ENCODE measurements around the gene PPP2R3A.
"Not testable (repeated sequence)": the region's sequence is repeated elsewhere in the genome, so short reads cannot be mapped to it uniquely, and the experiment has no call there.

Gene PPP2R3A, protein sequence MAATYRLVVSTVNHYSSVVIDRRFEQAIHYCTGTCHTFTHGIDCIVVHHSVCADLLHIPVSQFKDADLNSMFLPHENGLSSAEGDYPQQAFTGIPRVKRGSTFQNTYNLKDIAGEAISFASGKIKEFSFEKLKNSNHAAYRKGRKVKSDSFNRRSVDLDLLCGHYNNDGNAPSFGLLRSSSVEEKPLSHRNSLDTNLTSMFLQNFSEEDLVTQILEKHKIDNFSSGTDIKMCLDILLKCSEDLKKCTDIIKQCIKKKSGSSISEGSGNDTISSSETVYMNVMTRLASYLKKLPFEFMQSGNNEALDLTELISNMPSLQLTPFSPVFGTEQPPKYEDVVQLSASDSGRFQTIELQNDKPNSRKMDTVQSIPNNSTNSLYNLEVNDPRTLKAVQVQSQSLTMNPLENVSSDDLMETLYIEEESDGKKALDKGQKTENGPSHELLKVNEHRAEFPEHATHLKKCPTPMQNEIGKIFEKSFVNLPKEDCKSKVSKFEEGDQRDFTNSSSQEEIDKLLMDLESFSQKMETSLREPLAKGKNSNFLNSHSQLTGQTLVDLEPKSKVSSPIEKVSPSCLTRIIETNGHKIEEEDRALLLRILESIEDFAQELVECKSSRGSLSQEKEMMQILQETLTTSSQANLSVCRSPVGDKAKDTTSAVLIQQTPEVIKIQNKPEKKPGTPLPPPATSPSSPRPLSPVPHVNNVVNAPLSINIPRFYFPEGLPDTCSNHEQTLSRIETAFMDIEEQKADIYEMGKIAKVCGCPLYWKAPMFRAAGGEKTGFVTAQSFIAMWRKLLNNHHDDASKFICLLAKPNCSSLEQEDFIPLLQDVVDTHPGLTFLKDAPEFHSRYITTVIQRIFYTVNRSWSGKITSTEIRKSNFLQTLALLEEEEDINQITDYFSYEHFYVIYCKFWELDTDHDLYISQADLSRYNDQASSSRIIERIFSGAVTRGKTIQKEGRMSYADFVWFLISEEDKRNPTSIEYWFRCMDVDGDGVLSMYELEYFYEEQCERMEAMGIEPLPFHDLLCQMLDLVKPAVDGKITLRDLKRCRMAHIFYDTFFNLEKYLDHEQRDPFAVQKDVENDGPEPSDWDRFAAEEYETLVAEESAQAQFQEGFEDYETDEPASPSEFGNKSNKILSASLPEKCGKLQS (N-terminal part only)

DNA sequence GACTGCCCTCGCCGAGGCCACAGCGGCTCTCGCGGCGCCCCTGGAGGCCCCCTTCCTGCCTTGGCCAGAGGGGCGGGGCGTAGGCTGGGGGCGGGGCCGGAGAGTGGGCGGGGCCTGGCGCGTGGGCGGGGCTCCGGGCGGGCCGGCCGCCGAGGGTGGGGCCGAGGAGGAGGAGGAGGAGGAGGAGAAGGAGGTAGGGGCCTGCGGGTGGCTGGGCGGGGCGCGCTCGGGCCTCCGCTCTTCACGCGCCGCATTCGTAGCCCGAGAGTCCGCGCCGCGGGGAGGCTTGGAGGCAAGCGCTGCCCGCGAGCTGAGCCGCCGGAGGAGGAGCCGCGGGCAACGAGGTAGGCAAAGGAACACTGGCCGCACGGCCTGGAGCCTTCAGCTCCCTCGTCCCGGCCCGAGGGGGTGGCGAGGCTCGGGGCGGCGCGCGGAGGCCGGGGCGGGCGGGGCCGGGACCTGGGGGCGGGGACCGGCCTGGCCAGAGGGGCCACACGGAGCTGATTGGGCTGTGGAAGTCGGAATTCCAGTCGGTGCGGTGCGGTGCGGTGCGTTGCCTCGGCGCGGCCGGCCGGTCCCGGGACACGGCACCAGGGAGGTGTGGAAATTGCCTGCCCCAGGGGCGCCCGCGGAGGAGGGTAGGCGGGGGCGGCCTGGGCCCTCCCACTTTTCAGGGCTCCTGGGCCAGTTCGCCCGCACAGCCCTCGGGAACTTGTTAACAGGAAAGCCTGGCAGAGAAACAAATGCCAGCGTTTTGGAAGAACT, at the start of gene PPP2R3A:
Gene PPP2R3A (plus strand): TSS at position 223 of the 765 bp plus-strand sequence. CDS start 35,771 bp downstream, outside the sequence.
- peak; percentile 89 for DNase-seq (ENCODE audit: low read depth)

DNA sequence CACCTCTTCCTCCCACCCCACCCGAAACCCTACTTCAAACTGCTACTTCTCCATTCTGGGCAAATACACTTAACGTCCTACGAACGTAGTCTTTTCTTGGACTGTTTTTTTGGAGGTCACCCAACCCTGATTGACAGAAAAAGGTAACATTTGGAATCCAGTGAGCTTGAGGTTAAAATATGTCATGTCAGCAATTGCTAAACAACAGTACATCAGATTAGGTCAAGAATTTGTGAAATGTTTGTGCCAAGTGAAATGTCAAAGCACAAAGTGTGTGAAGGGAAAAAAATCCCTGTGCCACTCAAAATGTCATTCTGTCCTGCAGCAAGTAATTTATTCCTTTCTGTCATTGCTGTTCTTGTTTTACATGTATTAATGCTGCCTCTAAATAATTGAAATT, 49.2 kb upstream of the PPP2R3A start:
- no peak for DNase-seq (ENCODE audit: low read depth)

DNA sequence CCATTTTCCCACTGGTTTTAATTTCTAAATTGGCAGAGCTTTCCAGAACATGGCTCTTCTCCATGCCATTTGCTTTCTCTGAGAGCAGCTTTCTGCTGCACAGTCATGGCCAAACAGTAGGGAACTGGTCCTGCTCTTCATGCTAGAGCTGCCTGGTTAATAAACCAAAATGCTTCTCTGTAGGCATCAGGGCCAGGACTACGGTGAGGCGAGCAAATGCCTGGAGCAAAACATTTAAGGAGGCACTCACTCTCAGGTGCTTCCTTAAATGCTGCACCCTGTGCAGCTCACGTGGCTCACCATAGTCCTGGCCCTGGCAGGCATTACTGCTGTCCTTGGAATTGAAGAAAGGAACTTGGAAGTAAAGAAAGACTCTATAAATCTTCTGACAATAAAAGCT, 48.5 kb upstream of the PPP2R3A start:
- DNase-seq (ENCODE audit: low read depth): no peak

DNA sequence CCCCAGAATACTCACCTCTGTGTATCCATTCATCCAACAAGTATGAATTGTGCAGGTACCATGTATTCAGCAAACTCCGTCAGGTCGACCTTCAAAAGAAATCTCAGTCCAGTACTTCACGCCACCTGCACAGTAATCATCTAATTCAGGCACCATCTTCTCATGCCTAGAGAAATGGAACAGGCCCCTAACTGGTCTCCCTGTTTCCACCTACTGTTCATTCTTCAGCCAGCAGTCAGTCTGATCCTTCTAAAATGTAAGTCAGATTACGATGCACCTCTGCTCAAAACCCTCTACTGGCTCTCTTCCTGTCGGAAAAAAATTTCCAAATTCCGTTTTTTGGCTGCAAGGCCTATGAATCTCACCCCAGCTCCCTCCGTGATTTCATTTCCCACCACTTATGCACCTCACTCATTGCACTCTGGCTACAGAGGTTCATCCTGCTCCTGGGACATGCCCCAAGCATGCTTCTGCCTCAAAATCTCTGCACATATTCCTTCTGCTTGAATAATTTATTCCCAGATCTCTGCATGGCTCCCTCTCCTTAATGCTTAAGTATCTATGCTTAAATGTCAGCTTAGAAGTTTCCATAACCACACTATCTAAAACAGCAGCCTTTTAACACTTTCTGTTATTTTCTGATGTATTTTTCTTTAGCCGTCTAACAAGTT, 47.5 kb upstream of the PPP2R3A start:
- DNase-seq (ENCODE audit: low read depth): no peak

DNA sequence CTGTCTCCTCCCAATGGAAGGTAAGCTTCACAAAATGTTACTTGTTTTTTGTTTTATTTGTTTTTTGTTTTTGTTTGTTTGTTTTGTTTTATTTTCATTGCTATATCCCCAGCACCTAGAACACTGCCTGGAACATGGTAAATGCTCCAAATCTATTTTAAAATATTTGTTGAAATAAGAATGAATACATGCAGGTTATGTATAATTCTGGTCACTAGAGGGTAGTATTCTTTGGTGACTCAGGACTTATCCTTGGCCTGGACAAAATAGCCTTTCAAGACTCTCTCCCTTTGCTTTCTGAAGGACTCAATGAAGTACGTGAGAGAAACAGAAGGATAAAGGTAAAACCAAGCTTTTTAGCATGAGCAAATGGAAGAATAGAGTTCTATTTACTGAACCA, 46.9 kb upstream of the PPP2R3A start:
- DNase-seq (ENCODE audit: low read depth): peak; percentile 61

DNA sequence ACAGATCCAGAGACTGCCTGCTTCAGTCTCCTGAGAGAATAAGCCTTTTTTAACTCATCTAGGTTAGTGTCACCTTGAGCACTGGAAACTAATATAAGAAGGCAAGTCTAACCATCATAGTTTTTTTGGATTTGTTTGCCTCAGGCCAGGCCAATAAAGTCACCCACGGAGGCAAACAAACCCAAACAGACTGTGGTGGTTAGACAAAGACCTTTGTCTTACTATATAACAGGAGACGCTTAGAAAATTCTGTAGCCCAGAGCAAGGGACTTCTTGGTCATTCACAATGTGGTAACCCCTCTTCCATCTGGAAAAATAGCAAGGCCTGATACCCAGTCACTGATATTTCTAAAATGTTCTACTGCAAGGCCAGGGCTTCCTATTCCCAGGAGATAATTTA, 45.3 kb upstream of the PPP2R3A start:
- DNase-seq (ENCODE audit: low read depth): no peak

DNA sequence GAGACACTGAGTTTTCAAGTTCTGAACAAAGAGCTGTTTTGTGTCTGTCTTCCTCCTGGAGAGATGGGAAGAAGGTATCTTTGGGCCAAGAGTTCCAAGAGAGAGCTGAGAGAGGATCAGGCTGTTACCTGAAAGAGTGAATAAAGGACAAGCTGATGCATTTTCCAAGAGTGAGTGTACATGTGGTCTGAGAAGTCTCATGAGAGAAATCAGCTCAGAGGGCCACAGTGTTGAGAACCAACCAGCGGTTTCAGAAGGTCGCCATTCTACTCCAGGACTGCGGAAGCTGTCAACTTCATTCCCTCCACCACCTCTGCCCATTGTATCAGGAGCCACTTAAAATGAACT, 42.7 kb upstream of the PPP2R3A start:
- no peak for DNase-seq (ENCODE audit: low read depth)

DNA sequence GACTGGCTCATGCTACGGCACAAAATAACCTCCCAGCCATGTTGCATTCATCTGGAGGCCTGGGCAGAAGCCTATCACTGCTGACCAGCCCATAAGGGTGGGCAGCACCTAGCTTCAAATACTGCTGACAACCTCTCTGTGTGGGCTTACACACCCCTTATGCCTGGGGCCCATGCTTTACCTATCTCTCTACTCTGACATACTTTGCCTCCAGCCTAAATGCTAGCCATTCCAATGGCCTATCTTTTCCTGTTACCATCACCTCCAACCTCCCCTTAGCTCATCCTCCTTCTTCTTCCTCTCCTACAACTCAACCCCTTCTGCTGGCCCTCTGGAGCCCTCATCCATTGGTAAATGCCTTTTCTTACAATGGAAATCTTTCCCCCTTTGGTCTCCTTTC, 41.0 kb upstream of the PPP2R3A start:
- DNase-seq (ENCODE audit: low read depth): no peak

DNA sequence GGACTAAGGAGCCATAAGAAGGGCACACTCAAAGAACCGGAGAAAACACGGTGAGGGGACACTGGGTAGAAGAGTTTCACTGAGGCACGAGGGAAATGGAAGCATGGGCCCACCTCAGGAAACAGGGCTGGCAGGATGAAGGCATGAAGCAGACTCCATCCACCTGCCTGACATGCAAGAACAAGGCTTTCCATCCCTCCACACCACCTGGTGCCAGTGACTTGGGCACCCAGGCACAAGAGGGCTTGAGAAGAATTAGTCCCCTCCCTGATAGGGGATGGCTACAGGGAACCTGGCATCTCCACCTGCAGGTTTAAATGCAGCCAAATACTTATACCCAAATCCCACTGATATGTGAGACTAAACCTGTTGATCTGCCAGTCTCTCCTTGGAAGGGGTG, 38.9 kb upstream of the PPP2R3A start:
- DNase-seq (ENCODE audit: low read depth): no peak

DNA sequence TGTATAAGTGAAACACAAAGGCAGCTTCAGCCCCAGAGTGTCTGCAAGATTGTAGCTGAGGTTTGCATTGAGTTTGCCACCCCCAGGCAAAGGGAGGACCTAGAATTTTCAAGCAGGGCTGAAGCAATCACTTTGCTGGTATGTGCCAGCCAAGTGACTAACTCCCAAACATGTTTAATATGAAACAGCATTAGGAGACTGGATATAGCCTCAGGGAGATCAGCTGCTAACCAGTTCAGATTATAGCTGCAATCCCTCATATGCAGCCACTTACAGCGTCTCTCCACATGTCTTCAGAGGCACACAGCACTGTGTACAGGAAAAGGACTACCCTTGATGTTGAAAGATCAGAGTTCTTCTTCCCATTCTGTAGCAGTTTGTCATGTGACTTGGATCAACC, 38.4 kb upstream of the PPP2R3A start:
- DNase-seq (ENCODE audit: low read depth): peak; percentile 90

DNA sequence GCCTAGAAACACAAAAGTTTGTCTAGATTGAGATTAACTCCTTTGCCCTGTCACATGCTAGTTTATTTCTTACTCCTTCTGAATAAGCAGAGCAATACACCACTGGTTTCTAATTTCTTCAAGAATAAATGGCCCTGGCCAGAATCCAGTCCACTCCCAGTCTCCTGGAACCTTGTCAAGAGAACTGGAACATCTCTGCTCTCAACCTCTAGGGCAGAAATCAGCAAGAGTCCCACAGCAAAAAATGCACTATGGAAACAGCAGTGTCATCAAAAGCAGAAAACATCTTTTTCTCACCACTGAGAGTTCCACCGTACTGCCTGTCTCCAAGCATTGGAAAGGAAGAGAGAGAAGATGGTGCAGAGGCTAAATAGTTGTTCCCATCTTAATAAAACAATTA, 35.9 kb upstream of the PPP2R3A start:
- DNase-seq (ENCODE audit: low read depth): peak; percentile 84

DNA sequence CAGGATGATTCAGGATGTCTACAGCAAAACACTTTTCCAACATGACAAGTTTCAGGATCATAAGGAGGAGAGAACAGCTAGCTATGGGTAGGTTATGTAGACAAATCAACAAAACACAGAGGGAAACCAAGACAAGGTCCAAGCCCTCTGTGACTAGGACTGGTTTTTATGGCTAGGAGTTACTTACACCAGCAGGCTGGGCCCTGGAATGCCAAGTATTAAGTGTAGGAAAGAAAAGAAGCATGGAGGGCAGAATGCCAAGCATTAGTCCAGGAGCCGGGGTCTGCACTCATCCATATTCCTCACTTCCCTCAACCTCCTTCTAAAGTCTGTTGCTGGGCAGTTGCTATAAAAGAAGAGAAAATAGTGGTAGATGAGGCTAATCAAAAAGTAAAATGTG, 35.3 kb upstream of the PPP2R3A start:
- DNase-seq (ENCODE audit: low read depth): peak; percentile 48

DNA sequence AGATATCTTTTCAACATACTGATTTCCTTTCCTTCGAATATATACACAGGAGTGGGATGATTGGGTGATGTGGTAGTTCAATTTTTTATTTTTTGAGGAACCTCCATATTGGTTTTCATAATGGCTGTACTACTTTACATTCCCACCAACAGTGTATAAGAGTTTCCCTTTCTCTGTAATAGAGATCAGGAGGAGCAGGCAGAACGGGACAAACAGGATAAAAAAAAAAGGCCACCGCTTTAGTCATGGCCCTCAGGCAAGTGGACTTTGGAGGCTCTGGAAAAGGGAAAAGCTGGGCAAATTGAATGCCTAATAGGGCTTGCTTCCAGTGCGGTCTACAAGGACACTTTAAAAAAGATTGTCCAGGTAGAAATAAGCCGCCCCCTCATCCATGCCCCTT, 30.4 kb upstream of the PPP2R3A start:
- DNase-seq (ENCODE audit: low read depth): not testable (repeated sequence)

DNA sequence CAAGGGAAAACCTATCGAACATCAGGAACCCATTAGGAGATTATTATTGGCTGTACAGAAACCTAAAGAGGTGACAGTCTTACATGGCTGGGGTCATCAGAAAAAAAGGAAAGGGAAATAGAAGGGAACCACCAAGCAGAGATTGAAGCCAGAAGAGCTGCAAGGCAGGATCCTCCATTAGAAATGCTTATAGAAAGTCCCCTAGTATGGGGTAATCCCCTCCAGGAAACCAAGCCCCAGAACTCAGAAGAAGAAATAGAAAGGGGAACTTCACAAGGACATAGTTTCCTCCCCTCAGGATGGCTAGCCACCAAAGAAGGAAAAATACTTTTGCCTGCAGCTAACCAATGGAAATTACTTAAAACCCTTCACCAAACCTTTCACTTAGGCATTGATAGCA, 27.8 kb upstream of the PPP2R3A start:
- DNase-seq (ENCODE audit: low read depth): not testable (repeated sequence)

DNA sequence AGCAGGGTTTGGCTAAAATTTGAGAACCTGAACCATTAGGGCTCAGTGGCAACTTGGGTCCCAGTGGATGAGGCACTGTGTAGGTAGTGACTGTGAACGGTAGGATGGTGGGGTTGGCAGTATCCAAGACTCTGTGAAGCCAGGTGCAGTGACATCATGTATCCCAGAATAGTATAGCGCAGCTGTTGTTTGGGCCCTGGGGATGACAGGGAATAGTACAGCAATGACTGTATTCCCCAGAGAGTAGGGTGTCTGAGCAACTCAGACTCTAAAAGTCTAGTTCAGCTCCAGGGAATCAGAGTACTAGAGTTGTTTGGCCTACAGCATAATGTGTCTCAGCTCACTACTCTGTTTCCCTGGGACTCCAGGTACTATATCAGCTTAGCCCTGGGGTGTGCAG, 20.7 kb upstream of the PPP2R3A start:
- DNase-seq (ENCODE audit: low read depth): no peak

DNA sequence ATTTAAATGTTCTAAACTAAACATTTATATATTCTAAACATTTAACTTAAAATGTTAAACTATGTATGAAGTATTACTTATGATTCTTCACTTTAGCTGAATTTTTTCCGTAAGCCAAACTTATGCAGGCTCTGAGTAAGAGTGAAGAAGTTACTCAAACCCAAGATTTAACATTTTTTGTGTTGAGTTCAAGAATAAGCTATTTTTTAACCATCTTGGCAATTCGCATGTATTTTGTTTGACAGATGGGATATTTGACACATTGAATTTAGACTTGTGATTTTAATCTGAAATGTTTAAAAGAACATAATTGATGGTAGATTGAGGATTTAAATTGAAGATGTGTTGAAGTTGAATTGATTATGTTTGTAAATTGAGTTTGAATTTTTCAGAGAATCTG, 14.6 kb upstream of the PPP2R3A start:
- DNase-seq (ENCODE audit: low read depth): no peak

DNA sequence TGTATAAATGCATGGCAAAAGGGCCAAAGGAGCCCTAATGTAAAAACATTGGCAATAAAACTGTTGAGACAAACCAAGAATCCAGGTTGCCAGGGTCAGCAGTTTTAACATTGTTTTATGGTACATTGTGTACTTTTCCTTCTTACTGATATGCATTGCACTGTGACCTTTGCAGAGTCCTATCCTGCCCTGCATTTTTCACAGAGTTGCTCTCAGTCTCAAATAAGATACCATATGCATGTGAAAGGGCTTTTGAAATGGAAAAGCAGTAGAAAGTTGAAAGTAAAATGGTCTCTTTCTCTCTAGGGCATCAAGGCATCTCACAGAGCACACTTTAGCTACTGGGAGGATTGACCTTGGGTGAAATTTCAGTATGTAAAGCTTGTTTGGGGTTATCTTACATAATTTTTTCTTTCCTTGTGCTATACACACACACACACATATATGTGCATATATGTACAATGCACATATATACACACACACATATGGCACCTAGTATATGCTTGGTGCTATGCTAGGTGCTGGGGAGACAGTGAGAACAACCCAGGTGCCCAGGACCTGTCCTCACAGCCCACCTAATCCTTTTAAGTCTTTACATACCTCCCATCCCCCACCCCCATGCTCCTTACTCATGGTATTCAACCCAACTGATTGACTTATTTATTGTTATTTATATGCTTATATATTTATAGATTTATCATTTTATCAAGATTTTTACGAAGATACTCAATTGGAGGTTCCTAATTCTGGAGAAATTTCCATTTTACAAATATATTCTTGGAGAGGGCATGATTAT, 1.2 kb upstream of the PPP2R3A start:
- no peak for DNase-seq (ENCODE audit: low read depth)

DNA sequence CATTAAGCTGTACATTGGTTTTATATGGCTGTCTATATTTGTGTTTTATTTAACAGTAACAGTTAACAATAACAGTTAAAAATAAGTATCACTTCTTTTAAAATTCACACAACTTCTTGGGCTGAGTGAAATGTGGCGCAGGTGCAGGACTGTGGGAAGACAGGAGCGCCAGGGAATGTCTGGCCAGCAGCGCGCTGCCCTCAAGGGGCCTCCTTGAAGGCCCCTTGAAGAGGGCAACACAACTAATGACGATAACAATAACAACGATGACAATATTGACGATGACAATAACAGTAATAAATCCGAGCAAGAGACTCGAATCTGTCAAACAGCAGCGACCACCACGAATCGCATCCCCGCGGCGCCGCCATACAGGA, 411 bp upstream of the PPP2R3A start:
- DNase-seq (ENCODE audit: low read depth): no peak

DNA sequence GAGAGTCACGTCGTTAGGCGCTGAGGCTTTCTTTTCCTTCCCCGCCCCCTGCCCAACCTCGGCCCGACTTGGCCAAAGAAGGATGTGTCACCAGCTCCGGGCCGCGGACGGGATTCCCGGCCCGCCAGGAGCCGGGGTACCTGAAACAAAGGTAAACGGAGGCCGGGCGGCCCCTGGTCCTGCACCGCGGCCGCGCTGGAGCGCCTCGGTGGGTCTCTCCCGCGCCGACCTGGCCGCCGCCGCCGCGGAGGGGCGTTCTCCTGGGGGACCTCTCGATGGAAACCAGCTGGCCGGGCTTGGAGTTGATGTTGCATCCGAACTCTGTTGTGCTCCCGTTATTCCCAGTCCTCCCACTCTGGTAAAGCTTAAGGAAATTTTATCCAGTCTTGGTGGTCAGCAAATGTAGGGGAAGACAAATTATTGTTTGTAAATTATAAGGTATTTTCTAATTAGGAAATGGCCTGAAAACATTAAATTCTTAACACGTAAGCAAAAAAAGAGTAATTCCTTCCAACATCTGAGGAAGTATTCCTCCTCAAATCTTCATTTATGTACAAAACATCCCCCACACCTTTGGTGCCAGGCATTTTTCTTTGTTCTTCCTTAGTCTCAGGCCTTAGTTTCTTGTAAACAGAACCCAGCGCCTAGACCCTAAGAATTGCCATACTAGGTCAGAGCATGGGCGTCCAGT, 888 bp downstream of the PPP2R3A start:
- no peak for DNase-seq (ENCODE audit: low read depth)

DNA sequence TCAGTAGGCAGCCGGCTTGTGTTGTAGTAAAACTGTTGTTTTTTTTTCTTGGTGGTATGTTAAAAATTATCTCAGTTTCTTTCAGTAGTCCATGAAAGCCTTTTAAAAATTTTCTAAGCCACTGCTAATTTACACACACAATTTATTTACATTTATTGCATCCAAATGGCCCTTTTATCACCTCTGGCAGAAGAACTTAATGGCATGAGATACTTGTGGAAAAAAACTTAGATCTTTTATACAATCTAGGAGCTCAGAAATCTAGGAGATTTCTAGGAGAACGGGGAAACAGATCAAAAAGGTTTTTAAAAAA, 1.4 kb downstream of the PPP2R3A start:
- DNase-seq (ENCODE audit: low read depth): no peak
